ENCODE measurements around the gene THBD. TPM values are rescaled to one million over a fixed set of nuclear protein-coding genes. Genes with fewer than 3 reads are reported as not detected.

THBD gene
- total RNA-seq, 1 donor from 2014 or later, result not detected

- CTCF ChIA-PET, result no interaction called here
- H3K4me1 Mint-ChIP-seq, result no peaks in the 10 kb centered on the region
Observed at GRCh38 chr20:23032750-23033078, 16.8 kb downstream of the THBD start.

GRCh38 chr20:23032056-23032749 is 17.3 kb downstream of the THBD start:
- intact Hi-C loops (cut with micrococcal nuclease), result no loop called here
- no peaks in the 10 kb centered on the region for H3K4me1 Mint-ChIP-seq
- no peak for ATAC-seq (ENCODE audit: low read depth)
- CTCF ChIA-PET, result no interaction called here
- no peaks in the 10 kb centered on the region for H3K36me3 Mint-ChIP-seq (ENCODE audit: low read depth)
- POLR2A ChIA-PET, result no interaction called here
- no peaks in the 10 kb centered on the region for H3K9me3 Mint-ChIP-seq
- DNase-seq, result no peak
- TF ChIP-seq CTCF (IDR thresholded peaks at IDR 0.05), result no peak
- H3K27me3 Mint-ChIP-seq, result peaks cover 21% of the 10 kb centered on the region
- no peak overlapping the region for H3K4me3 Mint-ChIP-seq
- H3K27ac Mint-ChIP-seq, result no peak overlapping the region

More at GRCh38 chr20:23032750-23033078, 16.8 kb downstream of the THBD start:
- Mint-ChIP-seq H3K36me3 (ENCODE audit: low read depth) (no peaks in the 10 kb centered on the region), H3K9me3 (no peaks in the 10 kb centered on the region), H3K4me3 (no peak overlapping the region), H3K27me3 (peaks cover 23% of the 10 kb centered on the region), H3K27ac (no peak overlapping the region)
- TF ChIP-seq CTCF (IDR thresholded peaks at IDR 0.05), result no peak
- ATAC-seq (ENCODE audit: low read depth) (no peak), DNase-seq (no peak)
- intact Hi-C loops (cut with micrococcal nuclease), result no loop called here
- POLR2A ChIA-PET, result no interaction called here

GRCh38 chr20:23031346-23031745 is 18.1 kb downstream of the THBD start:
- H3K4me1 Mint-ChIP-seq, result no peaks in the 10 kb centered on the region
- ATAC-seq (ENCODE audit: low read depth) (no peak), DNase-seq (no peak)
- no peak overlapping the region for H3K27ac Mint-ChIP-seq
- no peak for TF ChIP-seq CTCF (IDR thresholded peaks at IDR 0.05)
- H3K9me3 Mint-ChIP-seq, result no peaks in the 10 kb centered on the region
- peaks cover 14% of the 10 kb centered on the region for H3K27me3 Mint-ChIP-seq
- POLR2A ChIA-PET, result no interaction called here
- intact Hi-C loops (cut with micrococcal nuclease), result no loop called here
- no peaks in the 10 kb centered on the region for H3K36me3 Mint-ChIP-seq (ENCODE audit: low read depth)
- CTCF ChIA-PET, result no interaction called here
- no peak overlapping the region for H3K4me3 Mint-ChIP-seq

- Mint-ChIP-seq H3K27me3 (peaks cover 12% of the 10 kb centered on the region), H3K4me3 (no peak overlapping the region), H3K27ac (no peak overlapping the region), H3K9me3 (no peaks in the 10 kb centered on the region), H3K36me3 (ENCODE audit: low read depth) (no peaks in the 10 kb centered on the region), H3K4me1 (no peaks in the 10 kb centered on the region)
- ChIA-PET CTCF (no interaction called here), POLR2A (no interaction called here)
- intact Hi-C loops (cut with micrococcal nuclease), result no loop called here
- DNase-seq (no peak), ATAC-seq (ENCODE audit: low read depth) (no peak)
- no peak for TF ChIP-seq CTCF (IDR thresholded peaks at IDR 0.05)
Observed at GRCh38 chr20:23029324-23029723, 20.1 kb downstream of the THBD start.

GRCh38 chr20:23028392-23028791 is 21.1 kb downstream of the THBD start:
- DNase-seq, result no peak
- POLR2A ChIA-PET, result no interaction called here
- Mint-ChIP-seq H3K9me3 (no peaks in the 10 kb centered on the region), H3K27ac (no peak overlapping the region), H3K4me3 (no peak overlapping the region), H3K27me3 (peaks cover 7% of the 10 kb centered on the region), H3K36me3 (ENCODE audit: low read depth) (no peaks in the 10 kb centered on the region), H3K4me1 (no peaks in the 10 kb centered on the region)
- no peak for TF ChIP-seq CTCF (IDR thresholded peaks at IDR 0.05)
- CTCF ChIA-PET, result no interaction called here
- intact Hi-C loops (cut with micrococcal nuclease), result no loop called here
- no peak for ATAC-seq (ENCODE audit: low read depth)

All from activated B cell treated with CpG ODN at 0.5 μM for 24 hours (primary cell).